MM.1S (cell line): ENCODE results near the gene SYNGR1.

ENCODE experiments used
- DNase-seq: peaks from one replicate; pipeline ENCODE4 v3.0.0-alpha.2; 2015
- H2AFZ ChIP-seq: fragments of 300-600 bp; sonication (generic); 2 replicates; pipeline ENCODE4 v1.6.0; 2016; ENCODE audit warnings: antibody characterized with exemption, low read length
- H3F3A ChIP-seq: fragments of 300-600 bp; sonication (generic); 2 replicates; pipeline ENCODE4 v1.6.1; 2016; ENCODE audit warnings: mild to moderate bottlenecking, antibody characterized with exemption, low read length, moderate library complexity, mixed read lengths; ENCODE audit not compliant: insufficient read depth
- H3K27ac ChIP-seq: fragments of 300-600 bp; sonication (generic); 2 replicates; pipeline ENCODE4 v1.5.1; 2016; ENCODE audit warnings: mild to moderate bottlenecking, low read length
- H3K27me3 ChIP-seq: fragments of 300-600 bp; sonication (generic); replicated peaks from 2 replicates; pipeline ENCODE4 v1.6.0; 2016; ENCODE audit warnings: low read length; ENCODE audit not compliant: insufficient read depth
- H3K36me3 ChIP-seq: fragments of 300-600 bp; sonication (generic); replicated peaks from 2 replicates; pipeline ENCODE4 v1.6.1; 2016; ENCODE audit warnings: mild to moderate bottlenecking, low read length, mixed read lengths; ENCODE audit not compliant: insufficient read depth
- H3K4me1 ChIP-seq: fragments of 300-600 bp; sonication (generic); 2 replicates; pipeline ENCODE4 v1.6.1; 2016; ENCODE audit warnings: low read length, mixed read lengths
- H3K4me2 ChIP-seq: fragments of 300-600 bp; sonication (generic); 2 replicates; pipeline ENCODE4 v1.6.0; 2016; ENCODE audit warnings: low read depth, low read length
- H3K4me3 ChIP-seq: fragments of 300-600 bp; sonication (generic); 2 replicates; pipeline ENCODE4 v1.5.1; 2016; ENCODE audit warnings: low read length, mixed read lengths
- H3K79me2 ChIP-seq: fragments of 300-600 bp; sonication (generic); 2 replicates; pipeline ENCODE4 v1.6.1; 2016; ENCODE audit warnings: mixed run types, low read length, mixed read lengths
- H3K9ac ChIP-seq: fragments of 300-600 bp; sonication (generic); 2 replicates; pipeline ENCODE4 v1.6.1; 2016; ENCODE audit warnings: low read length, mixed read lengths
- H3K9me2 ChIP-seq: fragments of 300-600 bp; sonication (generic); replicated peaks from 2 replicates; pipeline ENCODE4 v1.6.1; 2016; ENCODE audit warnings: mild to moderate bottlenecking, low read length, mixed read lengths; ENCODE audit not compliant: insufficient read depth
- H3K9me3 ChIP-seq: fragments of 300-600 bp; sonication (generic); replicated peaks from 2 replicates; pipeline ENCODE4 v1.6.1; 2016; ENCODE audit warnings: mild to moderate bottlenecking, low read length, mixed read lengths; ENCODE audit not compliant: insufficient read depth
- H4K20me1 ChIP-seq: fragments of 300-600 bp; sonication (generic); 2 replicates; pipeline ENCODE4 v1.6.1; 2016; ENCODE audit warnings: mild to moderate bottlenecking, low read length, moderate library complexity, mixed read lengths; ENCODE audit not compliant: insufficient read depth
- EZH2 ChIP-seq: fragments of 300-600 bp; sonication (generic); optimal IDR thresholded peaks from 2 replicates; pipeline ENCODE3; 2017; ENCODE audit warnings: low read depth, mild to moderate bottlenecking, antibody characterized with exemption, low read length, mixed read lengths
- EZH2phosphoT487 ChIP-seq: fragments of 300-600 bp; sonication (generic); IDR thresholded peaks from 2 replicates; pipeline ENCODE4 v1.6.1; 2018; ENCODE audit warnings: antibody characterized with exemption, low read length
- TF ChIP-seq, protein P1 (sequence below): fragments of 300-600 bp; sonication (generic); IDR thresholded peaks from 2 replicates; pipeline ENCODE4 v1.5.1; 2016; ENCODE audit warnings: antibody characterized with exemption, low read length, mixed read lengths

SYNGR1 gene, protein sequence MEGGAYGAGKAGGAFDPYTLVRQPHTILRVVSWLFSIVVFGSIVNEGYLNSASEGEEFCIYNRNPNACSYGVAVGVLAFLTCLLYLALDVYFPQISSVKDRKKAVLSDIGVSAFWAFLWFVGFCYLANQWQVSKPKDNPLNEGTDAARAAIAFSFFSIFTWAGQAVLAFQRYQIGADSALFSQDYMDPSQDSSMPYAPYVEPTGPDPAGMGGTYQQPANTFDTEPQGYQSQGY

DNA sequence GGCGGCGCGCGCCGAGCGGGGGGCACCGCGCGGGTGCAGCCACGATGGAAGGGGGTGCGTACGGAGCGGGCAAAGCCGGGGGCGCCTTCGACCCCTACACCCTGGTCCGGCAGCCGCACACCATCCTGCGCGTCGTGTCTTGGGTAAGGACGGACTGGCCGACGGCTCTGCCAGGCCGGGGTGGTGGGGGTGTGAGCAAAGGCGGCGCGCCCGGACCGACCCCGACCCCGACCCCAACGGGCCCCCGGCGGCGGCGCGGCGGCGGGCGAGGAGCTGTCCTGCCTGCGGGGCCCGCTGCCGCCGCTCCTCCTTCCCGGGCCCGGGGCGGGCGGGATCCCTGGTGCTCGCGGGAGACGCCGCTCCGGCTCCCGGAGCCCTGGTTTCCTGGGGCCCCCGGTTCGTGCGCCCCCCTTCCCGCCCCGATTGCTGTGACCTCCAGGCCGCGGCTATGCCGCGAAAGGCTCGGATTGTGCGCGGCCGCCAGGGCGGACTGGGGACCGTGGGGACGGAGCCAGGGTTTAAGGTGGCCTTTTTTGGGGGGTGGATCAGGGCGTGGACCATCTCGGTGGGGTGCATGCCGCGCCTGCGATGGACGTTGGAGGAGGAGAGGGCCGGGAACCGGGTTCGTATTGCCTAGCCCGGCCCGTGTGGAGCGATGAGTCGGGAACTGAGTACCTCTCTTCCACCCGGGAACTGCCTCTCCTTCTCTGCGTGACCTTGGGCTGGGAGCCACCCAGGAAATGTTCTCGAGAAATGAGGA, at the start of gene SYNGR1:
Gene SYNGR1 (plus strand): TSS at position 25 of the 760 bp plus-strand sequence. CDS start 20 bp downstream, at position 45.
- H3K27ac ChIP-seq = no peak within 1 kb of the TSS
- H4K20me1 ChIP-seq = no peaks in the 10 kb centered on the region

DNA sequence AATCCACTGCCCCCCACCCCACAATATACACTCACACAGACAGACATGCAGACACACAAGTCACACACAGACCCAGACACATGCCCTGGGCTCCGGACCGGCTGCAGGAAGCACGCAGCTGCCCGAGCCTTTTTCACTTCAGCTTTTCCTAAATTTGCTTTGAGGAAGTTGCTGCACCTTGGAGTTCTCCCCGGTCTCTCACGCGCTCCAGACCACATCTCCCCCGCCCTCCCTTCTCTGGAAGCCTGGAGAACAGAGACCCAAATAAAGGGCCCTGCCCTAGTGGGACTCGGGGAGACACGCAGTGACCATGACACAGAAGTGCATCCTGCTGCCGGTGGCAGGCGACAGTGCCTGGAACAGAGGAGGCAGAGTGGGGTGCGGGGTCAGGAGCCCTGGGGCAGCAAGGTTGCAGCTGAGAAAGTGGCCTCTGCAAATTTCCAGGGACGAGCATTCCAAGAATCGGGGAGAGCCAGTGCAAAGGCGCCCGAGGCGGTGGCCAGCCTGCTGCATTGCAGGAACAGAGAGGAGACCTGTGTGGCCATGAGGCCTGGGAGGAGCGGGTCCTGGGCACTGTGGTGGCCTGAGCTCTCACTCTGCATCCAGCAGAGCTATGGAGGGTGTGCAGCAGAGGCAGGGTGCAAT, 49.5 kb upstream of the SYNGR1 start:
- no peak overlapping the region for H3K4me3 ChIP-seq
- no peaks in the 10 kb centered on the region for H3K36me3 ChIP-seq
- H3K9me3 ChIP-seq = no peaks in the 10 kb centered on the region
- no peaks in the 10 kb centered on the region for H4K20me1 ChIP-seq
- no peak overlapping the region for H2AFZ ChIP-seq
- H3K27me3 ChIP-seq = no peaks in the 10 kb centered on the region
- H3K9ac ChIP-seq = no peak overlapping the region
- DNase-seq = no peak
- TF ChIP-seq EZH2phosphoT487 (no peak), EZH2 (no peak)
- TF ChIP-seq, protein P1, sequence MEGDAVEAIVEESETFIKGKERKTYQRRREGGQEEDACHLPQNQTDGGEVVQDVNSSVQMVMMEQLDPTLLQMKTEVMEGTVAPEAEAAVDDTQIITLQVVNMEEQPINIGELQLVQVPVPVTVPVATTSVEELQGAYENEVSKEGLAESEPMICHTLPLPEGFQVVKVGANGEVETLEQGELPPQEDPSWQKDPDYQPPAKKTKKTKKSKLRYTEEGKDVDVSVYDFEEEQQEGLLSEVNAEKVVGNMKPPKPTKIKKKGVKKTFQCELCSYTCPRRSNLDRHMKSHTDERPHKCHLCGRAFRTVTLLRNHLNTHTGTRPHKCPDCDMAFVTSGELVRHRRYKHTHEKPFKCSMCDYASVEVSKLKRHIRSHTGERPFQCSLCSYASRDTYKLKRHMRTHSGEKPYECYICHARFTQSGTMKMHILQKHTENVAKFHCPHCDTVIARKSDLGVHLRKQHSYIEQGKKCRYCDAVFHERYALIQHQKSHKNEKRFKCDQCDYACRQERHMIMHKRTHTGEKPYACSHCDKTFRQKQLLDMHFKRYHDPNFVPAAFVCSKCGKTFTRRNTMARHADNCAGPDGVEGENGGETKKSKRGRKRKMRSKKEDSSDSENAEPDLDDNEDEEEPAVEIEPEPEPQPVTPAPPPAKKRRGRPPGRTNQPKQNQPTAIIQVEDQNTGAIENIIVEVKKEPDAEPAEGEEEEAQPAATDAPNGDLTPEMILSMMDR = no peak
- no peak overlapping the region for H3K27ac ChIP-seq
- H3F3A ChIP-seq = no peaks in the 10 kb centered on the region
- H3K4me1 ChIP-seq = peaks cover 9% of the 10 kb centered on the region
- no peaks in the 10 kb centered on the region for H3K79me2 ChIP-seq
- H3K9me2 ChIP-seq = no peaks in the 10 kb centered on the region
- H3K4me2 ChIP-seq = no peak overlapping the region

More for the DNA sequence above, at the start of gene SYNGR1:
- Histone ChIP-seq H3K79me2 (no peaks in the 10 kb centered on the region), H2AFZ (peak within 1 kb of the TSS; percentile 72), H3K9me2 (no peaks in the 10 kb centered on the region), H3K4me2 (peak within 1 kb of the TSS; percentile 77; the same call in 1 of the 2 replicates), H3K9ac (no peak within 1 kb of the TSS), H3K27me3 (peaks cover 9% of the 10 kb centered on the region), H3K9me3 (no peaks in the 10 kb centered on the region), H3K4me1 (no peaks in the 10 kb centered on the region), H3K36me3 (no peaks in the 10 kb centered on the region), H3K4me3 (peak within 1 kb of the TSS; percentile 53), H3F3A (no peaks in the 10 kb centered on the region)
- TF ChIP-seq, protein P1 = no peak
- TF ChIP-seq EZH2phosphoT487 = no peak
- TF ChIP-seq EZH2 = no peak
- no peak for DNase-seq

DNA sequence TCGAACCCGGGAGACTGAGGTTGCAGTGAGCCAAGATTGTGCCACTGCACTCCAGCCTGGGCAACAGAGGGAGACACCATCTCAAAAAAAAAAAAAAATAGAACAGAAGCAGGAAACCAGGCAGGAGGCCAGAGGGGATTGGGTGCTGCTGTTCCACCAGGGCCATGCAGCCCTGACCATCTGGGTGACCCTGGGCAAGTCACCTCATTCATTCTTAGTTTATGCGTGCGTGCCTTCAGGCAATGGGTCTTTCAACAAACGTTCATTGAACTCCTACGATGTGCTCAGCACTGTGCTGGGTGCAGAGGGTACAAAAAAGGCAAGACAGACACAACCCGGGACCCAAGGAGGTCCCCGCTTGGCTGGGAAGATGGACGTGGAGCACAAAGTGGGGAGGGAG, 48.7 kb upstream of the SYNGR1 start:
- Histone ChIP-seq H3K4me3 (no peak overlapping the region), H3K9me3 (no peaks in the 10 kb centered on the region), H3K4me2 (no peak overlapping the region), H3K36me3 (no peaks in the 10 kb centered on the region), H3K27ac (no peak overlapping the region), H3K9me2 (no peaks in the 10 kb centered on the region), H3F3A (no peaks in the 10 kb centered on the region), H2AFZ (no peak overlapping the region), H3K79me2 (no peaks in the 10 kb centered on the region), H3K4me1 (peaks cover 9% of the 10 kb centered on the region), H3K9ac (no peak overlapping the region), H3K27me3 (no peaks in the 10 kb centered on the region), H4K20me1 (no peaks in the 10 kb centered on the region)
- no peak for TF ChIP-seq EZH2phosphoT487
- no peak for TF ChIP-seq EZH2
- TF ChIP-seq, protein P1 = no peak
- no peak for DNase-seq
